Measurements from ENCODE around the gene COG4. TPM values are rescaled to one million over a fixed set of nuclear protein-coding genes. Genes with fewer than 3 reads are reported as not detected.

Gene COG4
- total RNA-seq, 1 experiment from 2014 or later, result 35.5 TPM

GRCh38 chr16:70467113-70467512, 56.2 kb downstream of the COG4 start:
- H2AFZ ChIP-seq (ENCODE audit: low read length), result no peak overlapping the region
- no peaks in the 10 kb centered on the region for H3K79me2 ChIP-seq (ENCODE audit: low read length)
- no peak overlapping the region for H3K4me2 ChIP-seq (ENCODE audit: low read length)
- H3K36me3 ChIP-seq (ENCODE audit: low read depth, low read length), result no peaks in the 10 kb centered on the region
- no TSS peak for BruUV-seq (replicated peaks)
- H3K9me2 ChIP-seq (replicated peaks; ENCODE audit: low read length), result no peaks in the 10 kb centered on the region
- ChIA-PET POLR2A (ENCODE audit: unreplicated experiment) (no interaction called here), CTCF (no interaction called here)
- DNase-seq, result no peak
- H3K27me3 ChIP-seq (ENCODE audit: low read length), result no peaks in the 10 kb centered on the region
- no peak overlapping the region for H3K27ac ChIP-seq (ENCODE audit: low read length)
- intact Hi-C loops (cut with micrococcal nuclease), result no loop called here
- H3K9ac ChIP-seq (ENCODE audit: low read length), result no peak overlapping the region
- no peaks in the 10 kb centered on the region for H4K20me1 ChIP-seq (ENCODE audit: low read length)
- no peaks in the 10 kb centered on the region for H3K4me1 ChIP-seq (ENCODE audit: insufficient read depth, low read length)
- no peaks in the 10 kb centered on the region for H3F3A ChIP-seq (ENCODE audit: low read length, unreplicated experiment)
- no peak for ATAC-seq
- no peaks in the 10 kb centered on the region for H3K9me3 ChIP-seq (ENCODE audit: low read length)
- H3K4me3 ChIP-seq (ENCODE audit: low read length), result no peak overlapping the region
- no peak for TF ChIP-seq EZH2 (IDR thresholded peaks at IDR 0.05; ENCODE audit: low read length, unreplicated experiment)
- no peak for TF ChIP-seq CTCF (conservative IDR thresholded peaks at IDR 0.05; ENCODE audit: low read depth, low read length)
- TF ChIP-seq EZH2phosphoT487 (IDR thresholded peaks at IDR 0.05; ENCODE audit: borderline replicate concordance, low read length), result no peak

DNA sequence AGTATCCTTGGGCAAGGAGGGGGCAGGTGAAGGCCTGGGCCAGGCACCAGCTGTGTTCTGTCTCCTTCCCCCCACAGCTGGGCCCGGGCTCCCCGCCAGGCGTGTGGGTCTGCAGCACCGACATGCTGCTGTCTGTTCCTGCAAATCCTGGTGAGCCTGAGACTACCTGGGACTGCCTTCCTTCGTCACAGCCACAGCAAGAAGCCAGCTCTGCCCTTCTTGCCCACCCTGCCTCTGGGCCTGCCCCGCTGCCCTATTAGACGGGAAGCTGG, 56.6 kb downstream of the COG4 start:
- DNase-seq, result no peak
- no peak for TF ChIP-seq EZH2phosphoT487 (IDR thresholded peaks at IDR 0.05; ENCODE audit: borderline replicate concordance, low read length)
- no peak for TF ChIP-seq EZH2 (IDR thresholded peaks at IDR 0.05; ENCODE audit: low read length, unreplicated experiment)
- TF ChIP-seq CTCF (conservative IDR thresholded peaks at IDR 0.05; ENCODE audit: low read depth, low read length), result no peak
- Histone ChIP-seq H3K4me2 (ENCODE audit: low read length) (no peak overlapping the region), H3K79me2 (ENCODE audit: low read length) (no peaks in the 10 kb centered on the region), H3K9me2 (replicated peaks; ENCODE audit: low read length) (no peaks in the 10 kb centered on the region), H3F3A (ENCODE audit: low read length, unreplicated experiment) (no peaks in the 10 kb centered on the region), H3K36me3 (ENCODE audit: low read depth, low read length) (no peaks in the 10 kb centered on the region), H3K4me3 (ENCODE audit: low read length) (no peak overlapping the region), H2AFZ (ENCODE audit: low read length) (no peak overlapping the region), H4K20me1 (ENCODE audit: low read length) (no peaks in the 10 kb centered on the region), H3K4me1 (ENCODE audit: insufficient read depth, low read length) (no peaks in the 10 kb centered on the region), H3K27me3 (ENCODE audit: low read length) (no peaks in the 10 kb centered on the region), H3K9ac (ENCODE audit: low read length) (no peak overlapping the region), H3K9me3 (ENCODE audit: low read length) (no peaks in the 10 kb centered on the region), H3K27ac (ENCODE audit: low read length) (no peak overlapping the region)
- ChIA-PET CTCF (no interaction called here), POLR2A (ENCODE audit: unreplicated experiment) (no interaction called here)
- no peak for ATAC-seq
- BruUV-seq (replicated peaks), result no TSS peak
- intact Hi-C loops (cut with micrococcal nuclease), result no loop called here

DNA sequence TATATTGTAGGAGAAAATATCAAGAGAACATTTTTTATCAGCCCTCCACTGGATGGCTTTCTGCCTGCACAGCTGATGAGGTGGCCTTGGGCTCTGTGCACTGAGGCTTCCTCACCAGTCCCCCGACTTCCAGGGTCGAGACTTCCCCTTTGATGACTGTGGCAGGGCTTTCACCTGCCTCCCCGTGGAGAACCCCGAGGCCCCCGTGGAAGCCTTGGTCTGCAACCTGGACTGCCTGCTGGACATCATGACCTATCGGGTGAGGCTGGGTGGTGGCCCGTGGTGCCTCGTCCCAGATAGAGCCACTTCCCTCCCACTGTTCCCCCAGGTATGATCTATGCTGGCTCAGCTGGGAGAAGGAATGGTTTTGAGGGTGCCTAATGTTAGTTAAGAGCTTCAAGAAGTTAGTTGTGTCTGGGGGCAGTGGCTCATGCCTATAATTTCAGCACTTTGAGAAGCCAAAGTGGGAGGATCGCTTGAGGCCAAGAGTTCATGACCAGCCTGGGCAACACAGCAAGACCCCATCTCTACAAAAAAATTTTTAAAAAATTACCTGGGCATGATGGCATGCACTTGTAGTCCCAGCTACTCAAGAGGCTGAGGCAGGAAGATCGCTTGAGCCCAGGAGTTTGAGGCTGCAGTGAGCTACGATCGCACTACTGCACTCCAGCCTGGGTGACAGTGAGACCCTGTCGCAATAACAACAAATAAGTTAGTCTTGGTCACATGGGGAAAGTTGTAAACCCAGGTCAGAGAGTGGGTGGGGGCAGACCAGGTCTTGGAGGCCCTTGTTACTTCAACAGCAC, 57.2 kb downstream of the COG4 start:
- H2AFZ ChIP-seq (ENCODE audit: low read length), result no peak overlapping the region
- H3K4me2 ChIP-seq (ENCODE audit: low read length), result no peak overlapping the region
- no peaks in the 10 kb centered on the region for H3F3A ChIP-seq (ENCODE audit: low read length, unreplicated experiment)
- ChIA-PET CTCF (no interaction called here), POLR2A (ENCODE audit: unreplicated experiment) (no interaction called here)
- BruUV-seq (replicated peaks), result no TSS peak
- H3K27ac ChIP-seq (ENCODE audit: low read length), result no peak overlapping the region
- H3K9me3 ChIP-seq (ENCODE audit: low read length), result no peaks in the 10 kb centered on the region
- no peaks in the 10 kb centered on the region for H3K27me3 ChIP-seq (ENCODE audit: low read length)
- DNase-seq (no peak), ATAC-seq (no peak)
- H3K4me1 ChIP-seq (ENCODE audit: insufficient read depth, low read length), result no peaks in the 10 kb centered on the region
- no peaks in the 10 kb centered on the region for H3K36me3 ChIP-seq (ENCODE audit: low read depth, low read length)
- intact Hi-C loops (cut with micrococcal nuclease), result no loop called here
- no peaks in the 10 kb centered on the region for H4K20me1 ChIP-seq (ENCODE audit: low read length)
- no peaks in the 10 kb centered on the region for H3K79me2 ChIP-seq (ENCODE audit: low read length)
- H3K9ac ChIP-seq (ENCODE audit: low read length), result no peak overlapping the region
- no peaks in the 10 kb centered on the region for H3K9me2 ChIP-seq (replicated peaks; ENCODE audit: low read length)
- no peak for TF ChIP-seq EZH2phosphoT487 (IDR thresholded peaks at IDR 0.05; ENCODE audit: borderline replicate concordance, low read length)
- no peak for TF ChIP-seq EZH2 (IDR thresholded peaks at IDR 0.05; ENCODE audit: low read length, unreplicated experiment)
- TF ChIP-seq CTCF (conservative IDR thresholded peaks at IDR 0.05; ENCODE audit: low read depth, low read length), result no peak
- no peak overlapping the region for H3K4me3 ChIP-seq (ENCODE audit: low read length)
